HG03442 (cell line): ENCODE data around the gene CRACR2A.

Experiments
- ATAC-seq: cut with Tn5 transposase; IDR thresholded peaks from one replicate; pipeline ENCODE4 v1.9.1; 2021; ENCODE audit warnings: mild to moderate bottlenecking, moderate library complexity; ENCODE audit not compliant: unreplicated experiment

Gene CRACR2A

GRCh38 chr12:3622822-3623690 is 129.9 kb downstream of the CRACR2A start:
- ATAC-seq: no peak

GRCh38 chr12:3622021-3622821 is 130.7 kb downstream of the CRACR2A start:
- ATAC-seq: no peak

- no peak for ATAC-seq
These were observed 132.1 kb downstream of the CRACR2A start for GRCh38 chr12:3620856-3621255.

GRCh38 chr12:3617565-3617964 is 135.3 kb downstream of the CRACR2A start:
- no peak for ATAC-seq

DNA sequence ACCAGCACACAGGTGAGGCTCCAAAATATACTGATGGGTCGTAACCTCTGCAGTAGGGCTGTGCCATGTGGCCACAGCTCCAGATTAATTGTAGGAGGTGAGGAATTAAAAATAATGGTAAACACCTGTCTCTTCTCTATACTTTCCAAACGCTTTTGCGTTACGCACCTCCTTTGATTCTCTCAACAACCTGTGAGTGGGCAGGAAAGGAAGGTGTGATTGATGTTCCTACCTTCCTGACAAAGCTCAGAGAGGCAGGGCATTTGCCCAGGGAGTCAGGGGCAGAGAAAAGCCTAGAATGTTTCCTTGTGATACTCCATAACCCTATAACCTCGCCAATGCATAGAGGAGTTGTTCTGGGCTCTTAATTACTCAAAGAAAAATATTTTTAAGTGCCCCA is 137.0 kb downstream of the CRACR2A start:
- no peak for ATAC-seq

GRCh38 chr12:3614806-3615466 is 138.0 kb downstream of the CRACR2A start:
- ATAC-seq: no peak

- no peak for ATAC-seq
These were observed 139.1 kb downstream of the CRACR2A start for GRCh38 chr12:3613641-3614395.

DNA sequence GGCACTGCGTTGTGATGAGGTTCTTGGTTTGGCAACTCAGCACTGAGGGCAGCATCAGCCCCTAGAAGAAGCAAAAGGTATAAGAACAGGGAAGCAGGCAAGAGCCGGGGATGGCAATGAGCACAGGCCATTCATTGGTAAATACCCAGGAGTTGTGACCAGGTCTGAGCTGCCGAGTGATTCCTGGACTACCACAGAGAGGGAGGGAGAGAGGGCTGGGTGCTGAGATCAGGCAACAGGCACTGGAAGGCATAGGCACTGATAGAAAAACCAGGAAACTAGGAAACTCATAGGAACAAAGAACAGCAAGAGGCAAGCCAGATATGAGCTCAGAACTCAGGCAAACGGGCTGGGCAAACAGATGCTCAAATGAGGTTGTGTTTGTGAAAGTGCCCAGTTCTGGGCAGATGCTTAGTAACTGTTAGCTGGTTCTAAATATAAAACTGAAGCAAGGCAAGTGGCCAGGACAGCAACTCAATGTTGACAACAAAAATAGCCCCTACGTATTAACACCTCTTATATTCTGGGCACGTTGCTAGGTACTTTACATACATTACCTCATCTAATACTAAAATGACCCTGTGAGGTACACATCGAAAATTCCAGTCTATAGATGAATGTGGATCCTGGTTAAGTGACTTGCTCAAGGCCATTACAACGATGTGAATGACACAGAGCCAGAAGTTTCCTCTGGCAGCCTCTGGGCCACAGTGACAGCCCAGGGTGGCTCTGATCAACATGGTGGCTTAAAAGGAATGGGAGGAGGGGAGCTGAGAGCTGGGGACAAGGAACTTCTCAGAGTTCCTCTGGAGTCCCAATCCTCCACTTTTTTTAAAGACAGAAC is 140.8 kb downstream of the CRACR2A start:
- ATAC-seq: no peak

- ATAC-seq: no peak
These were observed 145.1 kb downstream of the CRACR2A start for GRCh38 chr12:3607821-3608220.

DNA sequence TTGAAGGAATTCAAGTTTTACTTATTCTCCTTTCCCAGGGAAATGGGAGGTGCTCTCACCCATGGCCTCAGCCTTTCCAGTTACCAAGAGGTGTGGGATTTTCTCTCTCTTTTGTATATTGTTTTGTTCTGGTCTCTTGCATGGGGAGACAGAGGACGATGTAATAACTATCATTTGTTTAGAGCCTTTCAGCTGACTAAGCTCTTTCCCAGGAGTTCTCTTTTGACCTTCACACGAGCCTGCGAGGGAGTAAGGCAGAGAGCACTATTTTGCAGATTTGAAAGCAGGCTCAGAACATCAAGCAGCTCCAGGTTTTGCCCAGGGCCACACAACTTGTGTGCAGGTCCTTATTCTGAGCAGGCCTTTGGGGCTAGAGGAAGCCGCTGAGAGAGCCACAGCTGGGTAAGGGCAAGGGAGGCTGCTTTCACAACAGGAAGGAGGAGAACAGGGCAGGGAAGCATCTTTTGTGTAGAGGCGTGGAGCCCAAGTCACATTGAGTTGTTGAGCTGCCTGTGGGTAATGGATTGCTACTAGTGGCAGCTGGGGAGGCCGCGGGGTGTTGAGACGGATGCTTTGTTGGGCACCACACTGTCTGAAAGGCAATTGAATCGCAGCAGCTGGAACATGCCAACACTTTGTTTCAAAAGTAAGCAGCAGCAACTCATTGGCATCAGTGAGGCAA is 145.7 kb downstream of the CRACR2A start:
- no peak for ATAC-seq

DNA sequence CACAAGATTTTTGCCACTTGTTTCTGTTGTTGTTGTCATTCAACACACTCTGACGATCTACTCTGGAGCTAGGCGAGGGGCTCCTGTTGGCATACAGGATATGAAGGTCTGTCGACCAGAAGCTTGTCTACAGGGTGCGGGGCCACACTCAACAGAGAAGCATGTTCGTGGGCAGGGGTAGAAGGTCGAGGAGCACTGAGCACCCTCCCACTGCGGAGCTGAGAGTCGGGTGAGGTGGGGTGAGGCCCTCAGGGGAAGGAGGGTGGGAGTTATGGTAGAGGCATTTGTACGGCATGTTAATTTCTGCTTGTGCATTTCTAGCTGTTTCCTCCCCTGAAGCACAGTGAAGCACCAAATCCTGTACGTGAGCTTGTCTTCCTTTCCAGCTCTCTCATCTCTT is 146.8 kb downstream of the CRACR2A start:
- no peak for ATAC-seq

DNA sequence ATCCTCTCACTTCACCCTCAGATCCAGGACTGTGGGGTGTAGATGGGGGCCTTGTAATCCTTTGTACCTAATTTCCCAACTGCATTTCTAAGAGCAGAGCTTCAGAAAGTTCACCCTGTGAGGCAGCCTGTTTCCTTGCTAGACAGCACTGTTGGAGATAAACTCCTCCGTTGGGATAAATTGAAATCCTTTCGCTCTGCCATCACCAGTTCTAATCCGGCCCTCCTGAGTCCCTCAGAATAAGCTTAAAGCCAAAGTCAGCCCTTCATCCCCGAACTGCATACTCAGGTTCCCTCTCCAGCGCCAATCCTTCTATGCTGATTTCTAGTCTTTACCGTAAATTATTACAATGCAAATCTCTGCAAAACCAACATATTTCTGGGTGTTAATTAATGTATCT is 147.2 kb downstream of the CRACR2A start:
- ATAC-seq: no peak

DNA sequence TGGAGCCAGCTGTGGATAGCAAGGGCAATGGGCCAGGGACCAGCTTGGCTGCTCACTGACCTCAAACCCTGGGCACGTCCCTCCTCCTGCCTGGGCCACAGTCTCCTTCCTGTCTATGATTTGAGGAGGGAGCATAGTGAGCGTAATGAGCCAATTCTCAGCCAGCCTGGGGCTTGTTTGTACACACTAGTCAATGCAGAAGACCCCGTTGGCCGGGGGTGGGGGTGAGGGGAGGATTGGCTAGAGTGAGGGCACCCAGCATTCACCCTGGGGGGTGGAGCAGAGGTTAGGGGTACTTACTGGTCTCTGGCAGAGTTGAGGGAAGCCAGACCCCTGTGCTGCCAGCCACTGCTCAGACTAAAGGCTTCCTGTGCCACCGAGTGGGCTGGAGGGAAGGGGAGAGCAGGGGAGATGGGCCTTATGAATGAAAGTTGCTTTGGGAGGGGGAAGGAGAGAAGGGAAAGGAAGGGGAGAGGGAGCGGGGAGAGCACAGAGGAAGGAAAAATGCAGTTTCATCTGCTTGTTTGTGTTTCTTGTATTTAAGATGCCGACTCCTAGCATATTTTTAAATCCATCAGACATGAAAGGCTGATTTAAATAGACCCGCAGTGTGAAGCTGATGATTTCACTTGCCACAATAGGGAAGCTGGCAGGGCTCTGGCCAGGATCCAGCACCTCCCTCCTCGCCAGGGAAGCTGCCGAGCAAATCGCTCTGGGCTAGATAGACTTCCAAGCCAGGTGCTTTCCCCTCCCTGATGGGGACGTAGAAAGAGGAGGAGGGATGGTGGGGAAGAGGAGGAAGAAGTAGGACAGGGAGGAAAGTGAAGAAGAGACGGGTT is 147.9 kb downstream of the CRACR2A start:
- ATAC-seq: no peak

- ATAC-seq: no peak
These were observed 148.6 kb downstream of the CRACR2A start for GRCh38 chr12:3604286-3604685.

DNA sequence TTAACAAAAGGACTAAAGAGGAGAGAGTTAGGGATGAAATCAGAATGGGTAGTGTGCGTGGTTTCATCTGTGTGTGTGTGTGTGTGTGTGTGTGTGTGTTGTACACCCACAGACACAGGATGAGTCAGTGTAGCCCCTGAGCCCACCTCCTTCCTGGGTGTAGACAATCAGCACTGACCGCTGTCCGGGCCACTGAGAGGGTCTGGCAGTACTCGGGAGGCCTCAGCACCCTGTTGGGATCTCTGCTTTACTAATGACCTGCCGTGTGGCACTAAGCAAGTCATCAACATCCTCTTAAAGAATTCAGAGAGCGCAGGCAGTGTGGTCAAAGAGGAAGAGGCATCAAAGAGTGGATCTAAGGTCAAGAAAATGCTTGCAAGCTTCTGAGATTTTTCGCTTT is 149.3 kb downstream of the CRACR2A start:
- ATAC-seq: no peak

- no peak for ATAC-seq
These were observed 150.4 kb downstream of the CRACR2A start for GRCh38 chr12:3602488-3602887.

GRCh38 chr12:3601461-3602150 is 151.3 kb downstream of the CRACR2A start:
- no peak for ATAC-seq

DNA sequence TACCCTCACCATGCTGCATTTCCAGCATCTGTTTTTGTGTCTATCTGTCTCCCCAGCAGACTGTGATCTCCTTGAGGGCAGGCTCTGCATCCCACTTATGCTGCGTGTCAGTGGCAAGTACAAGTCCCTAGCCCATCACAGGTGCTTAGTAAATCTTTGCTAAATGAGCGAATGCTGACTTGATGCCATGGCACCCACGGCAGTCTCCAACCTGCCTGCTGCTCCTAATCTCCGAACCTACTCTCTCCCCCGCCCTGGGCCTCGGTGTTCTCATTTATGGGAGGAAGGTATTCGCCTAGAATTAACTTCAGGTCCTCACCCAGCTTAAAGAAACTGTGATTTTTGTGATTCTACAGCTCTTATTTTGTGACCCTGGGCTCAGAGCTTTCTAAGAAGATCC is 152.0 kb downstream of the CRACR2A start:
- no peak for ATAC-seq
